GM21529 (cell line): ENCODE measurements around the gene EMD.
"Not testable (repeated sequence)": the region's sequence is repeated elsewhere in the genome, so short reads cannot be mapped to it uniquely, and the experiment has no call there.

Experiments
- ATAC-seq: cut with Tn5 transposase; IDR thresholded peaks from one replicate; pipeline ENCODE4 v1.9.1; 2021; ENCODE audit not compliant: unreplicated experiment

Gene EMD

GRCh38 chrX:154378799-154379568 lies at the start of gene EMD:
TSS of gene EMD (plus strand) at chrX:154379295. CDS start at chrX:154379485, 190 bp downstream.
- peak; percentile 78 for ATAC-seq

GRCh38 chrX:154332561-154332960 lies 46.5 kb upstream of the EMD start:
- ATAC-seq = no peak

GRCh38 chrX:154333116-154333515 lies 46.0 kb upstream of the EMD start:
- ATAC-seq = no peak

GRCh38 chrX:154333837-154334271 lies 45.2 kb upstream of the EMD start:
- ATAC-seq = no peak

- ATAC-seq = no peak
These were observed 44.6 kb upstream of the EMD start for GRCh38 chrX:154334496-154334895.

GRCh38 chrX:154341399-154342298 lies 37.4 kb upstream of the EMD start:
- peak; percentile 71 for ATAC-seq

- not testable (repeated sequence) for ATAC-seq
These were observed 36.0 kb upstream of the EMD start for GRCh38 chrX:154343063-154343462.

GRCh38 chrX:154343620-154344019 lies 35.5 kb upstream of the EMD start:
- ATAC-seq = peak; percentile 30

- ATAC-seq = no peak
These were observed 31.0 kb upstream of the EMD start for GRCh38 chrX:154348114-154348531.

- no peak for ATAC-seq
These were observed 30.3 kb upstream of the EMD start for GRCh38 chrX:154348646-154349358.

GRCh38 chrX:154349359-154349935 lies 29.6 kb upstream of the EMD start:
- no peak for ATAC-seq

GRCh38 chrX:154349979-154350378 lies 29.1 kb upstream of the EMD start:
- no peak for ATAC-seq

- no peak for ATAC-seq
These were observed 28.5 kb upstream of the EMD start for GRCh38 chrX:154350429-154351182.

- no peak for ATAC-seq
These were observed 27.7 kb upstream of the EMD start for GRCh38 chrX:154351183-154352011.

- ATAC-seq = no peak
These were observed 27.1 kb upstream of the EMD start for GRCh38 chrX:154352012-154352401.

- ATAC-seq = no peak
These were observed 26.6 kb upstream of the EMD start for GRCh38 chrX:154352466-154352865.

GRCh38 chrX:154353172-154353843 lies 25.8 kb upstream of the EMD start:
- no peak for ATAC-seq

- ATAC-seq = no peak
These were observed 25.1 kb upstream of the EMD start for GRCh38 chrX:154354013-154354412.

- ATAC-seq = no peak
These were observed 24.6 kb upstream of the EMD start for GRCh38 chrX:154354516-154354915.
